HepG2 (cell line): ENCODE results near the gene MYO1E. TPM values are rescaled to one million over a fixed set of nuclear protein-coding genes. Genes with fewer than 3 reads are reported as not detected.
"Not testable (repeated sequence)": the region's sequence is repeated elsewhere in the genome, so short reads cannot be mapped to it uniquely, and the experiment has no call there.

Experiments used
- ATAC-seq: fragments of 200-7000 bp; cut with Tn5 transposase; 3 replicates; pipeline ENCODE4 v1.9.1; 2020; ENCODE audit warnings: mild to moderate bottlenecking, moderate library complexity
- BruUV-seq: library from RNA; stranded (reverse); fragments of 400-500 nt; replicated peaks from 2 replicates; lab custom pipeline; 2021; lab: Mats Ljungman, UMichigan
- CTCF ChIA-PET: fragments of 300-600 bp; formaldehyde crosslinking; extraction: SDS; loops from one replicate; lab custom pipeline; 2021; ENCODE audit warnings: low total read pairs, inconsistent platforms, low intra/inter-chr PET ratio; lab: Yijun Ruan, JAX
- POLR2A ChIA-PET: fragments of 350-600 bp; sonication (Branson Sonifier 250); formaldehyde crosslinking; loops from one replicate; lab custom pipeline; 2020; ENCODE audit warnings: antibody characterized with exemption, inconsistent platforms; lab: Yijun Ruan, JAX
- DNase-seq: peaks from one replicate; pipeline ENCODE4 v3.0.0-alpha.2; 2015; ENCODE audit warnings: low spot score
- FAIRE-seq: peaks from 3 replicates; lab custom pipeline; 2011; peaks lifted over from hg19 to GRCh38; lab: Jason Lieb, UNC
- H2AFZ ChIP-seq: one replicate; pipeline ENCODE4 v1.6.1; 2011; ENCODE audit warnings: low read length, inconsistent platforms
- H3K27ac ChIP-seq: fragments of 300-600 bp; 3 replicates; pipeline ENCODE4 v1.8.0; 2011; ENCODE audit warnings: mixed run types, mild to moderate bottlenecking, mixed read lengths, low read length, inconsistent platforms; ENCODE audit not compliant: insufficient read depth; ENCODE audit errors: extremely low read length
- H3K27me3 ChIP-seq, 2 experiments: fragments of 200-600 bp in 1 of 2; 2 replicates in 1 of 2; 3 replicates in 1 of 2; pipeline versions ENCODE4 v1.6.0 to v1.8.0; 2011; ENCODE audit warnings: low read length in 2 of 2, mild to moderate bottlenecking in 2 of 2, moderate library complexity in 2 of 2, inconsistent platforms in 1 of 2; ENCODE audit not compliant: insufficient read depth in 2 of 2, control insufficient read depth in 1 of 2
- H3K36me3 ChIP-seq, 2 experiments: fragments of 200-600 bp in 1 of 2; replicated peaks in 1 of 2; 2 replicates in 1 of 2; 3 replicates in 1 of 2; pipeline versions ENCODE4 v1.5.1 to v1.8.0; 2011; ENCODE audit warnings: low read length in 2 of 2, inconsistent platforms in 1 of 2; ENCODE audit not compliant: insufficient read depth in 2 of 2, control insufficient read depth in 1 of 2
- H3K4me1 ChIP-seq: 2 replicates; pipeline ENCODE4 v1.5.1; 2012; ENCODE audit warnings: low read length, inconsistent platforms; ENCODE audit not compliant: insufficient read depth
- H3K4me2 ChIP-seq: 2 replicates; pipeline ENCODE4 v1.6.0; 2011; ENCODE audit warnings: low read depth, low read length, inconsistent platforms
- H3K4me3 ChIP-seq, 3 experiments: fragments of 200-600 bp in 1 of 3; sonication (generic), shearing (Covaris generic) in 1 of 3; replicated peaks in 1 of 3; 2 replicates each; pipeline ENCODE4 v1.5.1; 2011 to 2016; ENCODE audit warnings: low read length in 3 of 3, inconsistent platforms in 2 of 3, low read depth in 2 of 3, mild to moderate bottlenecking in 2 of 3, control low read depth in 1 of 3, mixed read lengths in 1 of 3; ENCODE audit not compliant: insufficient read depth in 1 of 3
- H3K79me2 ChIP-seq: one replicate; pipeline ENCODE4 v1.6.1; 2011; ENCODE audit warnings: low read length, inconsistent platforms; ENCODE audit not compliant: insufficient read depth
- H3K9ac ChIP-seq: 2 replicates; pipeline ENCODE4 v1.6.0; 2011; ENCODE audit warnings: mild to moderate bottlenecking, low read depth, low read length, inconsistent platforms; ENCODE audit not compliant: insufficient read depth
- H3K9me3 ChIP-seq: 2 replicates; pipeline ENCODE4 v1.5.1; 2012; ENCODE audit warnings: mild to moderate bottlenecking, low read length
- H4K20me1 ChIP-seq: 2 replicates; pipeline ENCODE4 v1.6.0; 2011; ENCODE audit warnings: inconsistent platforms, mild to moderate bottlenecking, low read length, moderate library complexity; ENCODE audit not compliant: insufficient read depth
- CEBPG ChIP-seq: IDR thresholded peaks from 2 replicates; pipeline ENCODE4 v1.6.1; 2016
- FOSL2 ChIP-seq: sonication (generic); formaldehyde crosslinking; IDR thresholded peaks from 2 replicates; pipeline ENCODE4 v1.4.0; 2020; ENCODE audit warnings: missing genetic modification reagents
- FOXM1 ChIP-seq: sonication (generic); formaldehyde crosslinking; IDR thresholded peaks from 2 replicates; pipeline ENCODE4 v1.5.0; 2020; ENCODE audit warnings: missing genetic modification reagents
- HNF4A ChIP-seq: sonication (generic); formaldehyde crosslinking; IDR thresholded peaks from 2 replicates; pipeline ENCODE4 v1.4.0; 2020; ENCODE audit warnings: missing genetic modification reagents
- MED13 ChIP-seq: sonication (generic); formaldehyde crosslinking; IDR thresholded peaks from 2 replicates; pipeline ENCODE4 v1.5.0; 2020; ENCODE audit warnings: missing genetic modification reagents
- NCOA2 ChIP-seq: sonication (generic); formaldehyde crosslinking; IDR thresholded peaks from 2 replicates; pipeline ENCODE4 v1.8.0; 2022; ENCODE audit warnings: inconsistent platforms
- POGZ ChIP-seq: sonication (generic); formaldehyde crosslinking; IDR thresholded peaks from 2 replicates; pipeline ENCODE4 v1.4.0; 2020; ENCODE audit warnings: mild to moderate bottlenecking, missing genetic modification reagents
- RARA ChIP-seq: IDR thresholded peaks from 2 replicates; pipeline ENCODE4 v1.6.1; 2016; ENCODE audit warnings: missing genetic modification reagents, missing compliant biosample characterization
- RXRA ChIP-seq: sonication (generic); formaldehyde crosslinking; IDR thresholded peaks from 2 replicates; pipeline ENCODE4 v1.5.1; 2020; ENCODE audit warnings: missing genetic modification reagents
- STAG1 ChIP-seq: sonication (generic); formaldehyde crosslinking; IDR thresholded peaks from 2 replicates; pipeline ENCODE4 v1.4.0; 2020; ENCODE audit warnings: missing genetic modification reagents
- TARDBP ChIP-seq: sonication (generic); formaldehyde crosslinking; IDR thresholded peaks from 2 replicates; pipeline ENCODE4 v1.8.0; 2022; ENCODE audit warnings: mild to moderate bottlenecking, missing genetic modification reagents
- TIGD3 ChIP-seq: sonication (generic); formaldehyde crosslinking; IDR thresholded peaks from 2 replicates; pipeline ENCODE4 v1.5.1; 2020; ENCODE audit warnings: mild to moderate bottlenecking, missing genetic modification reagents, borderline replicate concordance
- ZFP36L1 ChIP-seq: sonication (generic); formaldehyde crosslinking; IDR thresholded peaks from 2 replicates; pipeline ENCODE4 v1.8.0; 2022; ENCODE audit warnings: mild to moderate bottlenecking, missing genetic modification reagents, moderate library complexity
- ZNF33A ChIP-seq: sonication (generic); formaldehyde crosslinking; IDR thresholded peaks from 2 replicates; pipeline ENCODE4 v1.5.1; 2020; ENCODE audit warnings: missing genetic modification reagents, mild to moderate bottlenecking, moderate library complexity, borderline replicate concordance
- ZSCAN22 ChIP-seq: sonication (generic); formaldehyde crosslinking; IDR thresholded peaks from 2 replicates; pipeline ENCODE4 v1.4.0; 2020; ENCODE audit warnings: mild to moderate bottlenecking, missing genetic modification reagents
- WGBS: methylation state at CpG from one replicate; pipeline ENCODE4 v1.1.6; 2017; ENCODE audit warnings: low lambda C conversion rate; 5-methylcytosine and 5-hydroxymethylcytosine counted together
- in situ Hi-C: cut with HindIII; loops from 2 replicates; pipeline ENCODE4 v1.10.0; 2017; ENCODE audit warnings: low pct_unique_long_range_greater_than_20kb; ENCODE audit not compliant: extremely low pct_ligation_motif_present
- intact Hi-C: fragments of 100-400 bp; cut with micrococcal nuclease; formaldehyde crosslinking; loops from one replicate; pipeline ENCODE4 v1.10.0; 2022; ENCODE audit not compliant: unreplicated experiment
- polyA plus RNA-seq, 8 experiments: library from polyadenylated mRNA; depleted of rRNA in 3 of 8; stranded (reverse) in 7 of 8; unstranded in 1 of 8; fragments of >200 nt; fragmentation: Illumina TruSeq in 4 of 8; extraction: Trizol in 4 of 8; gene quantifications; 2 replicates each; pipeline versions ENCODE4 v1.2.1 to v1.2.3, GENCODE V29; 2011 to 2016; ENCODE audit warnings: low read depth in 4 of 8, missing spikeins in 1 of 8, mixed read lengths in 1 of 8; ENCODE audit not compliant: insufficient read depth in 1 of 8
- total RNA-seq, 5 experiments: library from RNA; depleted of rRNA; stranded (reverse); fragments of >200 nt; fragmentation: Illumina TruSeq; extraction: Trizol; gene quantifications; 2 replicates each; pipeline ENCODE4 v1.2.3, GENCODE V29; 2016; ENCODE audit warnings: low read depth in 1 of 5
- TF ChIP-seq, protein P1 (sequence below): sonication (generic); formaldehyde crosslinking; IDR thresholded peaks from 2 replicates; pipeline ENCODE4 v1.4.0; 2020; ENCODE audit warnings: missing genetic modification reagents

The MYO1E gene
- total and polyA plus RNA-seq, 2 of the 13 experiments (the other 11 are each of a cell fraction or from before 2014, with no cell fraction given): 15.7 to 25.1 TPM

GRCh38 chr15:59280855-59281254 lies 91.8 kb downstream of the MYO1E start:
- FAIRE-seq (no peak), DNase-seq (no peak), ATAC-seq (no peak)
- H3K4me3 ChIP-seq: no peak overlapping the region
- H3K79me2 ChIP-seq: peaks cover 9% of the 10 kb centered on the region
- no peak overlapping the region; the same call in 1 of the 2 replicates for H3K4me2 ChIP-seq
- TF ChIP-seq FOXM1 (CRISPR knock-in tag) (no peak), ZNF33A (no peak), TIGD3 (CRISPR knock-in tag) (no peak), TARDBP (CRISPR knock-in tag) (no peak), NCOA2 (CRISPR knock-in tag) (no peak), ZFP36L1 (no peak), ZSCAN22 (CRISPR knock-in tag) (no peak), MED13 (CRISPR knock-in tag) (no peak)
- in situ Hi-C loops (no loop called here), intact Hi-C loops (no loop called here)
- no peaks in the 10 kb centered on the region for H3K27me3 ChIP-seq
- H3K9me3 ChIP-seq: no peaks in the 10 kb centered on the region
- no TSS peak for BruUV-seq
- H3K9ac ChIP-seq: no peak overlapping the region
- H3K36me3 ChIP-seq: no peaks in the 10 kb centered on the region
- peaks cover 92% of the 10 kb centered on the region for H3K4me1 ChIP-seq
- ChIA-PET POLR2A (no interaction called here), CTCF (no interaction called here)
- H4K20me1 ChIP-seq: no peaks in the 10 kb centered on the region
- WGBS: 94% methylated on average over 5 of the region's 5 CpGs
- no peak overlapping the region for H2AFZ ChIP-seq
- peak overlapping the region; percentile 87 for H3K27ac ChIP-seq

GRCh38 chr15:59280292-59280691 lies 92.4 kb downstream of the MYO1E start:
- WGBS: 75% methylated on average over 6 of the region's 6 CpGs
- H3K27me3 ChIP-seq, H3K27ac ChIP-seq, DNase-seq, H3K9ac ChIP-seq, H3K4me2 ChIP-seq, H3K9me3 ChIP-seq, FAIRE-seq, intact Hi-C loops, POLR2A ChIA-PET, CTCF ChIA-PET, ATAC-seq, in situ Hi-C loops, H3K36me3 ChIP-seq, BruUV-seq, H3K4me3 ChIP-seq, H4K20me1 ChIP-seq, H2AFZ ChIP-seq, H3K79me2 ChIP-seq: not testable (repeated sequence)
- peaks cover 98% of the 10 kb centered on the region for H3K4me1 ChIP-seq
- TF ChIP-seq RXRA (CRISPR knock-in tag) (peak; percentile 41; the same call in 1 of the 2 replicates), POGZ (CRISPR knock-in tag) (0 out of 2 replicates have a peak, but pooled peaks have one; percentile 17), HNF4A (CRISPR knock-in tag) (peak; percentile 45), RARA (peak; percentile 67; the same call in 1 of the 2 replicates), FOSL2 (CRISPR knock-in tag) (0 out of 2 replicates have a peak, but pooled peaks have one; percentile 29), CEBPG (peak; percentile 52; the same call in 1 of the 2 replicates), STAG1 (0 out of 2 replicates have a peak, but pooled peaks have one; percentile 8)
- TF ChIP-seq, protein P1, sequence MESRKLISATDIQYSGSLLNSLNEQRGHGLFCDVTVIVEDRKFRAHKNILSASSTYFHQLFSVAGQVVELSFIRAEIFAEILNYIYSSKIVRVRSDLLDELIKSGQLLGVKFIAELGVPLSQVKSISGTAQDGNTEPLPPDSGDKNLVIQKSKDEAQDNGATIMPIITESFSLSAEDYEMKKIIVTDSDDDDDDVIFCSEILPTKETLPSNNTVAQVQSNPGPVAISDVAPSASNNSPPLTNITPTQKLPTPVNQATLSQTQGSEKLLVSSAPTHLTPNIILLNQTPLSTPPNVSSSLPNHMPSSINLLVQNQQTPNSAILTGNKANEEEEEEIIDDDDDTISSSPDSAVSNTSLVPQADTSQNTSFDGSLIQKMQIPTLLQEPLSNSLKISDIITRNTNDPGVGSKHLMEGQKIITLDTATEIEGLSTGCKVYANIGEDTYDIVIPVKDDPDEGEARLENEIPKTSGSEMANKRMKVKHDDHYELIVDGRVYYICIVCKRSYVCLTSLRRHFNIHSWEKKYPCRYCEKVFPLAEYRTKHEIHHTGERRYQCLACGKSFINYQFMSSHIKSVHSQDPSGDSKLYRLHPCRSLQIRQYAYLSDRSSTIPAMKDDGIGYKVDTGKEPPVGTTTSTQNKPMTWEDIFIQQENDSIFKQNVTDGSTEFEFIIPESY (CRISPR knock-in tag): peak; percentile 83
